ENCODE data around the gene WT1.
A peak's percentile ranks its signal among the peaks of the same experiment; 100 is the strongest.

GRCh38 chr11:32385998-32386397 is 49.3 kb downstream of the WT1 start:
- TF ChIP-seq RAD51 (IDR thresholded peaks at IDR 0.05) (no peak), CTCF (IDR thresholded peaks at IDR 0.05 in 2 of 3, conservative IDR thresholded peaks at IDR 0.05 in 1 of 3; ENCODE audit: control insufficient read depth in 2 of 3, extremely low read depth in 1 of 3, insufficient read depth in 1 of 3, low read depth in 3 of 3, low read length in 3 of 3) (peak in 2 of 3 experiments; percentile 6 to 28; a peak in 2 of 6 replicates), E4F1 (IDR thresholded peaks at IDR 0.05; ENCODE audit: borderline replicate concordance, partially characterized antibody) (no peak)

Data from GM12878 (cell line).